ENCODE data around the gene TNNT1.
"Not testable (repeated sequence)": the region's sequence is repeated elsewhere in the genome, so short reads cannot be mapped to it uniquely, and the experiment has no call there.

Gene TNNT1

GRCh38 chr19:55149078-55150003, at the start of gene TNNT1:
TSS of gene TNNT1 (minus strand) at chr19:55149206. CDS start at chr19:55147157, 2,049 bp downstream.
- no peak for DNase-seq (ENCODE audit: low read depth)

GRCh38 chr19:55198651-55199050, 49.6 kb upstream of the TNNT1 start:
- DNase-seq (ENCODE audit: low read depth), result no peak

GRCh38 chr19:55197528-55197927, 48.5 kb upstream of the TNNT1 start:
- no peak for DNase-seq (ENCODE audit: low read depth)

- no peak for DNase-seq (ENCODE audit: low read depth)
These were observed 47.8 kb upstream of the TNNT1 start for GRCh38 chr19:55196803-55197202.

- DNase-seq (ENCODE audit: low read depth), result no peak
These were observed 44.5 kb upstream of the TNNT1 start for GRCh38 chr19:55193481-55193880.

GRCh38 chr19:55189403-55189835, 40.4 kb upstream of the TNNT1 start:
- DNase-seq (ENCODE audit: low read depth), result no peak

GRCh38 chr19:55188625-55189024, 39.6 kb upstream of the TNNT1 start:
- no peak for DNase-seq (ENCODE audit: low read depth)

- DNase-seq (ENCODE audit: low read depth), result no peak
These were observed 37.1 kb upstream of the TNNT1 start for GRCh38 chr19:55186080-55186479.

- no peak for DNase-seq (ENCODE audit: low read depth)
These were observed 32.7 kb upstream of the TNNT1 start for GRCh38 chr19:55181740-55182139.

- DNase-seq (ENCODE audit: low read depth), result peak; percentile 57
These were observed 30.8 kb upstream of the TNNT1 start, which contains the start of gene SYT5 for GRCh38 chr19:55179606-55180484. TSS of gene SYT5 (minus strand) at chr19:55180289. CDS start at chr19:55179041, 1,248 bp downstream.

- DNase-seq (ENCODE audit: low read depth), result peak; percentile 89
These were observed 30.0 kb upstream of the TNNT1 start for GRCh38 chr19:55178781-55179599.

GRCh38 chr19:55176076-55176475, 27.1 kb upstream of the TNNT1 start:
- DNase-seq (ENCODE audit: low read depth), result no peak

GRCh38 chr19:55175117-55175867, 26.3 kb upstream of the TNNT1 start:
- DNase-seq (ENCODE audit: low read depth), result no peak

- no peak for DNase-seq (ENCODE audit: low read depth)
These were observed 25.6 kb upstream of the TNNT1 start for GRCh38 chr19:55174425-55175116.

- no peak for DNase-seq (ENCODE audit: low read depth)
These were observed 24.9 kb upstream of the TNNT1 start for GRCh38 chr19:55173714-55174409.

GRCh38 chr19:55173186-55173713, 24.2 kb upstream of the TNNT1 start:
- no peak for DNase-seq (ENCODE audit: low read depth)

- no peak for DNase-seq (ENCODE audit: low read depth)
These were observed 23.7 kb upstream of the TNNT1 start for GRCh38 chr19:55172741-55173140.

- not testable (repeated sequence) for DNase-seq (ENCODE audit: low read depth)
These were observed 23.3 kb upstream of the TNNT1 start for GRCh38 chr19:55172318-55172717.

GRCh38 chr19:55171440-55171839, 22.4 kb upstream of the TNNT1 start:
- no peak for DNase-seq (ENCODE audit: low read depth)

Measured in activated T-cell treated with anti-CD3 and anti-CD28 coated beads for 1 hour (primary cell).